Left kidney (tissue), 2 donors: ENCODE results near the gene FAM227B. TPM values are rescaled to one million over a fixed set of nuclear protein-coding genes. Genes with fewer than 3 reads are reported as not detected.

Experiments used
- DNase-seq: peaks from one replicate; pipeline ENCODE4 v3.0.0-alpha.2; 2013
- polyA plus RNA-seq: library from polyadenylated mRNA; unstranded; fragments of 120-200 nt; gene quantifications from one replicate; pipeline ENCODE4 v1.2.1, GENCODE V29; 2013; ENCODE audit not compliant: insufficient read length

The FAM227B gene
- polyA plus RNA-seq, 1 donor, result 18.8 TPM

- no peak for DNase-seq
Measured at GRCh38 chr15:49296258-49296657, 324.4 kb downstream of the FAM227B start.

DNA sequence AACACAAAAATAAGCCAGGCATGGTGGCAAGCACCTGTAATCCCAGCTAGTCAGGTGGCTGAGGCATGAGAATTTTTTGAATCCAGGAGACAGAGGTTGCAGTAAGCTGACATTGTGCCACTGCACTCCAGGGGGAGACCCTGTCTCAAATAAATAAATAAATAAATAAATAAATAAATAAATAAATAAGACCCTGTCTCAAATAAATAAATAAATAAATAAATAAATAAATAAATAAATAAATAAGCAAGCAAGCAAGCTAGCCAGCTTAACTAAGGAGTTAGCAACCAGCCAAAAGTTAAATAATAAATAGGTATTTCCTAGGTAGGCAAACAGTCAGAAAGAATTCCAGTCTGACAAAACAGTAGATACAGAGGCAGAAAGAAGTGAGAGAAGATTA is 326.7 kb downstream of the FAM227B start:
- no peak for DNase-seq

- DNase-seq, result peak; percentile 5
Measured at GRCh38 chr15:49290191-49290590, 330.4 kb downstream of the FAM227B start.

DNA sequence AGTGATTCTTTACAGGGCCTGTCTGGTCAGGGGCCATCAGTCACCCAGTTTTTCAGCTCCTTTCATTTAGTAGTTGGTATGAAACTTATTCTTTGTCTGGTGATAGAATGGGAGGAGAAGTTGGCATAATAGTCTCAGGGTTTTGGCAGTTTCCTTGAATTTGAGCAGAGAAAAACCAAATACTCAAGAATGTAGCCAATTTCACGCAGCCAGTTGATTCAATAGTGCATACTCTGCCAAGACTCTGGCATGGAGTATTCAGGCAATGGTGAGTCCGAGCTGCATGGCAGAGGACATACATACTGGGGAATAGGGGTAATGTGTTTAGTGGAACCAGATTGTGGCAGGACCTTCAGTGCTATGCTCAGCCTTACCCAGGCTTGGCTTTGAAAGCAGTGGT is 332.2 kb downstream of the FAM227B start:
- no peak for DNase-seq

DNA sequence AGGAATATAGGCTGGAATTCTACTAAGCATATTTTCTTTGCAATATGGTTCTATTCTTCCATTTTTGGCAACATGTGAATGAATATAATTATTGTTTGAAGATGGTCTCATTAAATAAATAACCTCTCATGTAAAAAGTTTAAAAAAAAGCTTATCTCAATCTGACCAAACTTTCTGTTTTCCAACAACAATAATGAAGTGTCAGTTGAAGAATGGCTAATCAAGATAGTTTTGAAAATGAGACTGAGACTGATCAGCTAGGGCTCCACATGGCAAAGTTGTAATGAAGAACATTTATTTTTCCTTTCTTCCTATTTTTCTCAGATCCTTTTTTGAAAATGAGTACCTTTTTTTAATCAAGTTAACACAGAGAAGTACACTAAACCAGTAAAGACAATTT is 333.1 kb downstream of the FAM227B start:
- DNase-seq, result no peak

DNA sequence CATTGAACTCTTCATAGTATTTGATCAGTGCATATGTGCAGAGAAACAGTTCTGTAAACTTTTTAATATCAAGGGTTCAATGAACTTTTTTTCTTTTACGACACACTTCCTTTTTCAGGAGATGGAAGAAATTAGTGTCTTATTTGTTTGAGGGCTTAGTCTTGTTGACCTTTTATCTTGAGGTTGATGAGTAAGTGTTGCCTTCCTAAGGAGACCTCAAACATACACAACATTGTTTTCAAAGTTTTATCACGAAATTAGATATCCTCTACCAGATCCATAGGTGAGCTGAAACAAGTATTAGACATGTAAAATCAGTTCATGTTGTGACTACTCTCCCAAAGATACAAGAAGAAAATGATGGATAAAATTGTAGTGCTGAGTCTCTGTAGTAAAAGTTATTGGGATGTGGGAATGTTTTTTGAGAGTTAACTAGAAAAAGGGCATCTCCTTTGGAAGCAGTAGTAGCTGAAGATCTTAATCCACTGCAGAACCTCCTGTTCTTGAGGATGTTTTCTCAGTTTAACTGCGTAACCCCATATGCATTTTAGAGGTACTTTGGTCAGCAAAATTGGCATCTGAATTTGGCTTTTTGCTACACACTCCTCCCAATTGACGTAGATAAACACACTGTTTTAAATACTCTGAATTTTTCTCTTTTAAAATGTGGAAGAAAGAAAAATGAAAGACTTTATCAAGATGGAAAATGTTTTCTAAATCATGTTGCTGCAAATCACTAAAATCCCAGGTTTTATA is 333.8 kb downstream of the FAM227B start:
- DNase-seq, result no peak

GRCh38 chr15:49282366-49282765 is 338.3 kb downstream of the FAM227B start:
- DNase-seq, result no peak

DNA sequence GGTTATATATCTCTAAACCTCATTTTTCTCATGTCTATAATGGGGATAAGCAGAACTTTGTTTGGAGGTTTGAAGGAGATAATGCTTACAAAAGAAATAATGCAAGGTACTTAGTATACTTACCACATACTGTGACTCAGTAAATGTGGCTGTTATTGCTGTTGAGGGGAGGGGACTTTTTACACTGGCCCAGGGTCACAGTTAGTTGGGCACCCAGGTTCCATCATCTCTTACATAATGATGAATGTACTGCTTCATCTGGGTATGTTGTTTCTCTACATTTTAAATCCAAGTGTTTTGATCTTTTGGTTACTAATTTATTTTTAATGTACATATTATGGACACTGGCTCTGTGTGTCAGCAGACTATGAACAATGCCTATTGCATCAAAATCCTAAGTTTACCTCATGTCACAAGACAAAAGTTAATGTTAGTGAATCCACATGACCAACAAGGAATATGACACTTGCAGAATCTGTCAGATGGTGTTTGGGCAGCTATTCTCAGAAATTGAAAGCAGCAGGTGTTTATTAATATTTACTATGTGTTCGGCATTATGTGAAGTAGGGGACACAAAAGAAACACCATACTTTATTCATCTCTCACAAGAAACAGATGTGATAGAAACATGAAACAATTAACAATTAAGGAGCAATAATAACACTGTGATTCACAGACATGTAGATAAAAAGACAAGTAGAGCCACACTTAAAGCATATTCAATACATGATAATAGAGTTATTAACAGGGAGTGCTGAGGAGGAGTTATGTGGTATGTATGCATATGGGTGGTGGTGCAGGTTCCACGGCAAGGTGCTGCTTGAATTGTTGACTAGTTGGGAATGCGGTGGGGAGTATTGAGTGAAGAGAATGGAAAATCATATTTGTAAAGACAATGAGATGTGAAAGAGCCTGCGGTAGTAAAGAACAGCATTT is 340.8 kb downstream of the FAM227B start:
- DNase-seq, result no peak

DNA sequence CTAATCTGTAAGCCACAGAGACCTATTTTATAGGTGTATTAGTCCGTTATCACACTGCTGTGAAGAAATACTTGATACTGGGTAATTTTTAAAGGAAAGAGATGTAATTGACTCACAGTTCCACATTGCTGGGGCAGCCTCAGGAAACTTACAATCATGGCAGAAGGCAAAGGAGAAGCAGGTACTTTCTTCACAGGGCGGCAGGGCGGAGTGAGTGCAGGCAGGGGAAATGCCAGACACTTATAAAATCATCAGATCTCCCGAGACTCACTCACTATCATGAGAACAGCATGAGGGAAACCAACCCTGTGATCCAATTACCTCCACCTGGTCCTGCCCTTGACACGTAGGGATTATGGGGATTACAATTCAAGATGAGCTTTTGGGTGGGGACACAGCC is 341.9 kb downstream of the FAM227B start:
- no peak for DNase-seq

Other genes with a start within 250 kb of the FAM227B start
- gene FGF7, start 197.6 kb downstream of the FAM227B start, polyA plus RNA-seq, result 18.8 TPM
- gene DTWD1, start 230 bp upstream of the FAM227B start, polyA plus RNA-seq, result 49.0 TPM